HG03175 (cell line): Measurements from ENCODE around the gene HERC5.
A peak's percentile ranks its signal among the peaks of the same experiment; 100 is the strongest.
"Not testable (repeated sequence)": the region's sequence is repeated elsewhere in the genome, so short reads cannot be mapped to it uniquely, and the experiment has no call there.

Source experiments
- ATAC-seq: cut with Tn5 transposase; IDR thresholded peaks from one replicate; pipeline ENCODE4 v1.9.1; 2021; ENCODE audit warnings: mild to moderate bottlenecking, moderate library complexity; ENCODE audit not compliant: unreplicated experiment

HERC5 gene

DNA sequence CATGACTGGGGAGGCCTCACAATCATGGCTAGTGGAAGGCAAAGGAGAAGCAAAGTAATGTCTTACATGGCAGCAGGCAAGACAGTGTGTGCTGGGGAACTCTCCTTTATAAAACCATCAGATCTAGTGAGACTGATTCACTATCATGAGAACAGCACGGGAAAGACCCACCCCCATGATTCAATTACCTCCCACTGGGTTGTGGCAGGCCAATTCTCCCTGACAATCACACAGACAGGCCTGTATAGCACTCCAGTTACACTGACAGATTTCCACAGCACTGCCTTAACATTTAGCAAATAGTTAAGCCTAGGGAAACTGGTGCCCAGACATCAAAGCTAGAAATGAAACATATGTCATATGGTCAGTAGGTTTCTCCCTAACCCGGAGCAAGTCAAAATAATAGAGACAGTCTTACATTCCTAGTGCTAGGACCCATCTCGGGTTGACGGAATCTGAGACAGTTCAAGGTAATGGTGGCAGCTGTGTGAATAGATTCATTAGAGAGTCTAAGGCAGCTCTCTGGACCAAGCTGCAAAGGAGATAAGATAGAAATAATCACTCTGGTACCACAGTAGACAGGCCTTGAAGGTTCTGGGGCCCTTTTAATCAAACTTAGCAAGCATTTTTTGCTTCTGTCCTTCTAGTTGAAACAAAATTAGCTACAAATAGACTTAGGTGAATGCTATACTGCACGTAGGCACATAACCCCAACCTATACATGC lies 9.4 kb upstream of the HERC5 start:
- no peak for ATAC-seq

DNA sequence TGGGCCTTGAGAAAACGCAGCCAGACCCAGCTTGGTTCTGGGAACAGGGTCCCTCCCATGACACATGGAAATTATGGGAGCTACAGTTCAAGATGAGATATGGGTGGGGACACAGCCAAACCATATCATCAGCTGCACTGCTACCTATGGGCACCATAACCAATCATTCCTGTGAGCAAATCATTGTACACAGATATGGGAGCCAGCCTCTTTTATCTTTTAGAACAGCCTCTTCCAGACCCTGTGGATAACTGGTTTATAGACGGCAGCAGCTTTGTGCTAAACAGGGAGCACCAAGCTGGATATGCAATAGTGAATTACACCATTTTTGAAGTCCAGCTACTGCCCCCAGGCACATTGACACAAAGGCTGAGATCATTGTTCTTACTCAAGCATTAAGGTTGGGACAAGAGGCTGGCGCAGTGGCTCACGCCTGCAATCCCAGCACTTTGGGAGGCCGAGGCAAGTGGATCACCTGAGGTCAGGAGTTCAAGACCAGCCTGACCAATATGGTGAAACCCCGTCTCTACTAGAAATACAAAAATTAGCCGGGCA lies 8.6 kb upstream of the HERC5 start:
- ATAC-seq = not testable (repeated sequence)

DNA sequence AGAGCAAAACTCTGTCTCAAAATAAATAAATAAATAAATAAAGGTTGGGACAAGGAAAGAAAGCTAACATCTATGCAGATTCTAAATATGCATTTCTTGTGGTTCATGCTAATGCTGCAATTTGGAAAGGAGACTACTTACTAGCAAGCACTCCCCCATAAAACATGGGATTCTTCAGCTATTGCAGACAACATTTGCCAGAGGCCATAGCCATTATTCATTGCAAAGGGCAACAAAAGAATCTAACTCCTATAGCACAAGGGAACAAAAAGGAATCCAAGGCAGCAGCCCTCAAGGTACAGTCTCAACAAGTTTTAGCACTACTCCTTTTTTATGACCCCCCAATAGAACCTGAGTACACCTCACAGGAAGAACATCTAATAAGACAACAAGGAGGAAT lies 8.0 kb upstream of the HERC5 start:
- ATAC-seq = no peak

GRCh38 chr4:88449290-88449689 lies 7.6 kb upstream of the HERC5 start:
- no peak for ATAC-seq

DNA sequence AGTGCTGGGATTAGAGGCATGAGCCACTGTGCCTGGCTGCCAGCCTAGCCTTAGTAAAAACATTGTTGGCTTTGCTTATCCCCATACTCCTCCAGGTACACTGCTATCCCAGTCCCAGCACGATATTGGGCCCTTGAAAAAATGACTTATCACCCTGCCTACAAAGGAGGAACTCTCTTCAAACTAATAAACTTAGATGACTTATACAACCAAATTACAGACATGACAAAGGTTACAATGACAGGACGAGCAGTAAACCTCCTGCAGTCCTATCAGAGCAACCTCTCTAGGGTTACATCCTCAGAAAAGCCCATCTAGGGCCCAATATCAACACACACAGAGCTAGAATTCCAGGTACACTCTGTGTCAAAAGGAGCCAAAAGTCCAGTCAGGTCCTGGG lies 5.7 kb upstream of the HERC5 start:
- no peak for ATAC-seq

- no peak for ATAC-seq
These were observed 4.0 kb upstream of the HERC5 start for GRCh38 chr4:88452912-88453311.

DNA sequence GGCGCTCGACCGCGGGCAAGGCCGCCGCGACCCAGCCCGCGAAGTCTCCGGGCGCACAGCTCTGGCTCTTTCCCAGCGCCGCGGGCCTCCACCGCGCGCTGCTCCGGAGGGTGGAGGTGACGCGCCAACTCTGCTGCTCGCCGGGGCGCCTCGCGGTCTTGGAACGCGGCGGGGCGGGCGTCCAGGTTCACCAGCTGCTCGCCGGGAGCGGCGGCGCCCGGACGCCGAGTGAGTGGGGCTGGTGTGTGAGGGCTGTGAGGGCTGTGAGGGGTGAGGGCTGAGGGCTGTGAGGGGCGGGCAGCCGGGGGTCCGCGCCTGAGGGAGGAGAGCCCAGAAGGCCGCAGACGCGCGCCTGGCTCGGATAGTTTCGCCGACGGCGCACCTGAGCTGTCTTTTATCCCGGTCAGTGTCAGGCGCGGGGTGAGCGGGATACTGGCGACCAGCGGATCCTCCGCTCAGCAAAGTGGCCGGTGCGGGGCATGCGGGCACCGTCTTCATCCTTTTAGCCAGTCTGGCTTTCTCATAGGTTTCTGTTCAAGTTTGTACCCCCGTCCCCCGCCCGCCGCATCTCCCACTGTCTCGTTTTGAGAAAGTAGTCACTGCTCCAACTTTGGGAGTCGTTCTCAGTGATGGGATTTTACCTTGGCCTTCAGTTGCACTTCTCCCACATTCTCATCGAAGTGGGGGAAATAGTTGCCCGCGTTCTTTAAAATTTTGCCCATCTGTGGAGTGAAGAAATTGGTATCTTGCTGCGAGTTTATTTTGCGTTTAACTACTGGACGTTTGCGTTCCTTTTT lies 586 bp downstream of the HERC5 start:
- ATAC-seq = peak; percentile 37

DNA sequence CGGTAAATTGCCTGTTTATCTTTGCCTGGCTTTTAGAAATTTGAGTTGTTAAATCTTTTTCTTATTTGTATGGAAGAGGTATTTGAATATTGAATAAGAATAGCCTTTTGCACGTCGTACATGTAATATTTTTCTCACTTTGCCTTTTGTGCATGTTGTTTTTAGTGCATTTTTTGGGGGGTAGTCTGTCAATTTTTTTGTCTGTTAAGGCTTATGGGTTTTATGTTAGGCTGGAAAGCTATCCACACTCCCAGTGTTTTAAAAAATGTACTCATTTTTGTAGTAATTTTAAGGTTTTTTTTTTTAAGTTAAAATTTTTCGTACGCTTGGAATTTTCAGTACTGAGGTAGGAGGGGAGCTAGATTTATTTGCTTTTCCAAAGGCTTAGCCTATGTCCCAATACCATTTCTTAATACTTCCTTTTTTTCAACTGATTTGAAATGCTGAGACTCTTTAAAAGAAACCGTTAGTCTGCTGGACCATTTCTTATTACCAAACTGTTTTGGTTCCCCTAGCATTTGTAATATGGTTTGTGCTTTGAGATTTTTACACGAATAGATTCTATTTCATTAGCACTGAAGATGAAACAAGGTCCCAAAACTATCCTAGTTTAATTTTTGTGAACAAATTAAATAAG lies 1.3 kb downstream of the HERC5 start:
- no peak for ATAC-seq

GRCh38 chr4:88465653-88466192 lies 8.8 kb downstream of the HERC5 start:
- ATAC-seq = no peak

GRCh38 chr4:88467392-88467791 lies 10.5 kb downstream of the HERC5 start:
- no peak for ATAC-seq

DNA sequence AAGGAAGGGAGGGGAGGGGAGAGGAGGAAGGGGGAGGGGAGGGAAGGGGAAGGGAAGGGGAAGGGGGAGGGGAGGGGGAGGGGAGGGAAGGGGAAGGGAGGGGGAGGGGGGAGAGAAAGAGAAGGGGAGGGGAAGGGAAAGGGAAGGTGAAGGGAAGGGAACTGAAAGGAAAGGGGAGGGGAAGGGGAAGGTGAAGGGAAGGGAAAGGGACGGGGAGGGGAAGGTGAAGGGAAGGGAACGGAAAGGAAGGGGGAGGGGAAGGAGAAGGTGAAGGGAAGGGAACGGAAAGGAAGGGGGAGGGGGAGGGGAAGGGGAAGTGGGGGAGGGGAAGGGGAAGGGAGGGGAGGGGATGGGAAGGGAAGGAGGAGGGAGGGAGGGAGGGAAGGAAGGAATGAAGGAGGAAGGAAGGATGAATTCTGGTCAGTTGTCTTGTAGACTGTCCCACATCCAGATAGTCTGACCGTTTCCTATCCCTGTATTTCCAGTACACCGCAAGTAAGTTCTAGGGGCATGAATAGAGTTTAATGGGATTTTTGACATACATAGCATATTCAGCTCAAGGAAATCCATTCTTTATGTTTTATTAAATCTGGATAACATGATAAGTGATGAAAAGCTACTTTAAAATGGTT lies 20.4 kb downstream of the HERC5 start:
- ATAC-seq = no peak

DNA sequence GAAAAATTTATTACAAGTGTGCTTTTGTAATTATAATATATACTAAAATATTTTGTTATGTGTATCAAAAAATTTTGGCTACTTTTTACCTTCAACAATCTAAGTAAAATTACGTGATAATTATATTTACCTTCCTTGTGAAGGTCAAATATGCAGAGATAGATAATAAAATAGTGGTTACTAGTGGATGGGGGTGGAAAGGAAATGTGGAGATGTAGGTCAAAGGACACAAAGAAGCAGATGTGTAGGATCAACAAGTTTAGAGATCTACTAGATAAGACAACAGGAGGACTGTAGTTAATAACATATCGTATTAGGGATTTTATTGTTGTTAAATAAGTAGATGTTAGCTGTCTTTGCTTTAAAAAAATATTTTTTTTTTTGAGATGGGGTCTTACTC lies 21.3 kb downstream of the HERC5 start:
- no peak for ATAC-seq

- no peak for ATAC-seq
These were observed 24.6 kb downstream of the HERC5 start for GRCh38 chr4:88481537-88481936.

DNA sequence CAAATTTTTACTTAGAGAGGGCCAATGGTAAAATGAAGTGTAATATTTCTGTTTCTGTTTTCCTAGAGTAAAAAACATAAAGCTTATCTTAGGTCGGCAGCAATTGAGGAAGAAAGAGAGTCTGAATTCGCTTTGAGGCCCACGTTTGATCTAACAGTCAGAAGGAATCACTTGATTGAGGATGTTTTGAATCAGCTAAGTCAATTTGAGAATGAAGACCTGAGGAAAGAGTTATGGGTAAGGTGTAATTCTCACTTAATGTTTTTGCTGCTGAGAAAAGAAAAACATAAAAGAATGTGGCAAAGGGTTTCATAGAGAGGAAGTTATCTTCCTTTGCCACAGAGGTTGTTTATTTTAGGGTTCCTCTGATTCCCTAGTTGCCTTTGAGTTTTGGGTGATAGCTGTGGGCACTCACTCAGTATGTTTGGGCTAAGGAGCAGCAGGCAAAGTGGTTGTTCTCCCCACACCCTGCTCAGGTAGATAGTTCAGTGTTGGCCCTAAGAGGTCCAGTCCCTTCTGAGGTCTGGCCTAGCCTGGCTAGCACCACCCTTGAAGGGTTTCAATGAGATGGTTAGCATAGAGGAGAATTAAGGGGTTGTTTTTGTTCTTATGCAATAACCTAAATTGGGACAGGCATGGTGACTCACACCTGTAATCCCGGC lies 32.3 kb downstream of the HERC5 start:
- no peak for ATAC-seq

DNA sequence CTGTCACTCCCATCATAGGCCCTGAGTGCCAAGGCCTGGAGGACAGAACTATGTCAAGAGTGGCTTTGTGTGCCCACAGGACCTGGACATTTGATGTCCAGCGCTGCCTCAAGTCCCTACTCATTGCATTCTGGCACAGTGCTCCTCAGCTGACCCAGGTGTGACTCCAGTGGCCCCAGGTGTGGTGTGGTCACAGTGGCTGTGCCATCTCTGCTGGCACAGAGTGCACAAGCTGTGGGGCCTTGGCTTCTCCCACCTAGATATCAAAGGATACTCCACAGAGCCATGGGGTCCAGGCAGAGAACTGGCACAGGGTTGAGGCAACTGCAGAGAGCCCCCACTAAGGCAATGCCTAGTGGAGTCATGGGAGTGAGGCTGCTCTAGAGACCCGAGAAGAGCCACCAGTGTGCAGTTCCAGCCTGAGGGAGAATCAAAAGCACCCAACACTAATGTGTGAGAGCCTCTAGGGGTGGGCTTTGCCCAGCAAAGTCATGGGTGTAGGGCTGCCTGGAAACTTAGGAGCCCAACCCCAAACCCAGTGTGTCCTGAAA lies 41.0 kb downstream of the HERC5 start:
- ATAC-seq = no peak

GRCh38 chr4:88503344-88503743 lies 46.4 kb downstream of the HERC5 start:
- ATAC-seq = no peak

GRCh38 chr4:88511236-88511635 lies 54.3 kb downstream of the HERC5 start:
- ATAC-seq = no peak

DNA sequence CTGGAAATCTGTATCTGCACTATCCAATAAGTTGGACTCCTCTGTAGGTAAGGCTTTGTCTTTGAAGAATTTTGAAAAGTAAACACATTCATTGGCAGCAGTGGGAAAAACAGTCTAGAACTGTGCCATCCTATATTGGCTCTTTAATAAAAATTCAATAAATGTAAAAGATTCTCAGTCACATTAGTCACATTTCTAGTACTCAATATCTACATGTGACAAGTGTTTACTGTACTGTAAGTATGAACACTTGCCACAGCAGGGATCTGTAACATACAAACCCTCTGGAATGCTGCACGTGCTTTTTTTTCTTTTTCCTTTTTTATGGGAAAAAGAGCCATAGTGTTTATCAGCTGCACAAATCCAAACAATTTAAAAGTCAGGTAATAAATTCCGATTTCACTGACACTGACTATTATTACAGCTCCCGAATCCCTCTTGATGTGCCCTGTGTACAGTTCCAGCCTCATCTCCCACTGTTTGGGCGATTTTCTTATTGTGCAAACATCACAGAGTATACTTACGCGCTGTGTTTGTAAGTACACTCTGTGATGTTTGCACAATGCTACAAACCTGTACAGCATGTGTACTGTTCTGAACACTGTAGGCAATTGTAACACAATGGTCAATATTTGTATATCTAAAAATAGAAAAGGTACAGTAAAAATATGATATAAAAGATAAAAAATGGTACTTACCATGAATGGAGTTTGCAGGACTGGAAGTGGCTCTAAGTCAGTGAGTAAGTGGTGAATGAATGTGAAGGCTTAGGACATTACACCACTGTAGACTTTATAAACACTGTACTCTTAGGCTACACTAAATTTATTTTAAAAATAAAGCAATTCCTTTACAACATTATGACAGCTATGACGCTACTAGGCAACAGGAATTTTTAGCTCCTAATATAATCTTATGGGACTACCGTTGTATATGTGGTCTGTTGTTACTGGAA lies 57.9 kb downstream of the HERC5 start:
- ATAC-seq = no peak

DNA sequence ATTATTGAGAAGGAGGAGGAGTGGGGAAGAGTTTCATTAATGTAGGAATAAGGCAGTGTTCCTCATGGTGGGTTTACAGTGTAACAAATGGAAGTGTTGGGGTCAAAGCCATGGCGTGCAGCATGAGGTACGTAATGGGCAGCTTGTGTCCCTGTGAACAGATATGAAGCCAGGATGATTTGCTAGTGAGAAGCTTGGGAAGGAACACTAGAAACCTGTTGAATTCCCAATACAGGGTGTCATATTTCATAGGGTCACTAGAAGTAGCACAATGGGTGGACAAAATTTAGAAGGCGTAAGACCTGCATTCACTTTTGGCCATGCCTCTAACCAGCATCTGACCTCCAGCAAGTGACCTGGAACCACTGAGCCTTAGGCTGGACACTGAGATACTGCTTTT lies 59.8 kb downstream of the HERC5 start:
- no peak for ATAC-seq
